Colonic mucosa (tissue), 4 donors: ENCODE measurements around the gene MRPS9. TPM values are rescaled to one million over a fixed set of nuclear protein-coding genes. Genes with fewer than 3 reads are reported as not detected.

Source experiments
- DNase-seq: peaks from one replicate; pipeline ENCODE4 v3.0.0-alpha.2; 2020
- H3K27ac ChIP-seq: fragments of 200-600 bp; one replicate; pipeline ENCODE4 v1.8.0; 2021
- H3K27me3 ChIP-seq: fragments of 200-600 bp; one replicate; pipeline ENCODE4 v1.8.0; 2021
- H3K36me3 ChIP-seq: fragments of 200-600 bp; one replicate; pipeline ENCODE4 v1.8.0; 2021
- H3K4me1 ChIP-seq: fragments of 200-600 bp; one replicate; pipeline ENCODE4 v1.8.0; 2021; ENCODE audit warnings: mild to moderate bottlenecking
- H3K4me3 ChIP-seq: fragments of 200-600 bp; one replicate; pipeline ENCODE4 v1.8.0; 2021
- H3K9ac ChIP-seq, 2 donors: one replicate each; pipeline ENCODE4 v1.7.0; 2013; ENCODE audit warnings: control low read depth in 2 of 2, low read depth in 2 of 2, low read length in 2 of 2
- H3K9me3 ChIP-seq: fragments of 200-600 bp; one replicate; pipeline ENCODE4 v1.8.0; 2021
- intact Hi-C: fragments of 100-400 bp; cut with DNase I; formaldehyde crosslinking; loops from one replicate; pipeline ENCODE4 v1.14.1; 2022
- total RNA-seq, 2 donors: library from RNA; stranded (reverse); fragmentation: NEBNext Ultra II Directional in 1 of 2; extraction: Animal tissue kit (Norgen Biotek cat#: 25700) in 1 of 2; gene quantifications; one replicate each; pipeline ENCODE4 v1.2.1, GENCODE V29; 2021
- TF ChIP-seq, protein P1 (sequence below): fragments of 200-600 bp; IDR thresholded peaks from one replicate; pipeline ENCODE4 v1.8.0; 2022; ENCODE audit warnings: antibody characterized with exemption, mild to moderate bottlenecking
- donor health status: healthy.
- donor health status: DM: no; HTN: no; CAD: no.
- donor health status: DM: no; HTN: no; CAD: no.

Gene MRPS9
- total RNA-seq, 2 donors from 2014 or later: 33.4 to 48.4 TPM

DNA sequence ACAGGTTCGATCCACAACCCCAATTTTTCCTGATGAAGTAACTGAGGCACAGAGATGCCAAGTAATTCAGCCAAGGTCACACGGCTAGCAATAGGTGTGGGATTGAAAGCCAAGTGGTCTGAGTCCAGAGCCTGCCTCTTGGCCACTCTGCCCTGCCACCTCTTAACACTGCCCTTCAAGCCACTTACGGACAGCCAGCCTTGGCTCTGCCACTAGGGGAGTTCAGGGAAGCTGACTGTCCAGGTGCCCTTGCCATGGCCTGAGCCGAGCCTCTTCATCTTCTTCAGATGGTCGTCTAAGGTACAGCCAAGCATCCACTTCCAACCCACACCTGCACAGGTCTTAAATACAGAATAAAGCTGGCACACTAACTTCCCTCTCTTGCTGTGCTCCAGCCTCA, 104.4 kb downstream of the MRPS9 start:
- no peak overlapping the region for H3K4me3 ChIP-seq
- H3K27me3 ChIP-seq: peaks cover 15% of the 10 kb centered on the region
- no peaks in the 10 kb centered on the region for H3K9me3 ChIP-seq
- no peak overlapping the region for H3K27ac ChIP-seq
- H3K36me3 ChIP-seq: no peaks in the 10 kb centered on the region
- intact Hi-C loops: no loop called here
- TF ChIP-seq, protein P1, sequence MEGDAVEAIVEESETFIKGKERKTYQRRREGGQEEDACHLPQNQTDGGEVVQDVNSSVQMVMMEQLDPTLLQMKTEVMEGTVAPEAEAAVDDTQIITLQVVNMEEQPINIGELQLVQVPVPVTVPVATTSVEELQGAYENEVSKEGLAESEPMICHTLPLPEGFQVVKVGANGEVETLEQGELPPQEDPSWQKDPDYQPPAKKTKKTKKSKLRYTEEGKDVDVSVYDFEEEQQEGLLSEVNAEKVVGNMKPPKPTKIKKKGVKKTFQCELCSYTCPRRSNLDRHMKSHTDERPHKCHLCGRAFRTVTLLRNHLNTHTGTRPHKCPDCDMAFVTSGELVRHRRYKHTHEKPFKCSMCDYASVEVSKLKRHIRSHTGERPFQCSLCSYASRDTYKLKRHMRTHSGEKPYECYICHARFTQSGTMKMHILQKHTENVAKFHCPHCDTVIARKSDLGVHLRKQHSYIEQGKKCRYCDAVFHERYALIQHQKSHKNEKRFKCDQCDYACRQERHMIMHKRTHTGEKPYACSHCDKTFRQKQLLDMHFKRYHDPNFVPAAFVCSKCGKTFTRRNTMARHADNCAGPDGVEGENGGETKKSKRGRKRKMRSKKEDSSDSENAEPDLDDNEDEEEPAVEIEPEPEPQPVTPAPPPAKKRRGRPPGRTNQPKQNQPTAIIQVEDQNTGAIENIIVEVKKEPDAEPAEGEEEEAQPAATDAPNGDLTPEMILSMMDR: no peak
- H3K9ac ChIP-seq: no peak overlapping the region
- DNase-seq: no peak
- H3K4me1 ChIP-seq: no peaks in the 10 kb centered on the region

DNA sequence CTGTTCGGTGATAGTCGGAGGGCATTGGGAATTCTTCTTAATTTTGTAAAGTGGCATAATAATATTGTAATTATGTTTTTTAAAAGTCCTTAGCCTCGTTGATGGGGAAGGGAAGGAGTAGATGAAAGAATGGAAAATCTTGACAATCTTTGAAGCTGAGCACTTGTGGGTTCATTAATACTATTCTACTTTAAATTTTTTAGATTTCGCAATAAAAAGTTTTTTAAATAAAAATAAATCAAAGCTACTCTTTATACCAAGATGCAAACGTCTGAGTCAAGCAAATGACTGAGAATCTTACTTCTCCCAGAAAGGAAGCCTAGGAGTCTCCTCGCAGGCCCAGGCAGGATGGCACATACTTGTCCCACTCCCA, 105.2 kb downstream of the MRPS9 start:
- intact Hi-C loops: no loop called here
- H3K36me3 ChIP-seq: no peaks in the 10 kb centered on the region
- H3K4me3 ChIP-seq: no peak overlapping the region
- no peak overlapping the region for H3K27ac ChIP-seq
- DNase-seq: no peak
- TF ChIP-seq, protein P1: no peak
- no peaks in the 10 kb centered on the region for H3K4me1 ChIP-seq
- no peaks in the 10 kb centered on the region for H3K9me3 ChIP-seq
- no peak overlapping the region for H3K9ac ChIP-seq
- peaks cover 15% of the 10 kb centered on the region for H3K27me3 ChIP-seq

DNA sequence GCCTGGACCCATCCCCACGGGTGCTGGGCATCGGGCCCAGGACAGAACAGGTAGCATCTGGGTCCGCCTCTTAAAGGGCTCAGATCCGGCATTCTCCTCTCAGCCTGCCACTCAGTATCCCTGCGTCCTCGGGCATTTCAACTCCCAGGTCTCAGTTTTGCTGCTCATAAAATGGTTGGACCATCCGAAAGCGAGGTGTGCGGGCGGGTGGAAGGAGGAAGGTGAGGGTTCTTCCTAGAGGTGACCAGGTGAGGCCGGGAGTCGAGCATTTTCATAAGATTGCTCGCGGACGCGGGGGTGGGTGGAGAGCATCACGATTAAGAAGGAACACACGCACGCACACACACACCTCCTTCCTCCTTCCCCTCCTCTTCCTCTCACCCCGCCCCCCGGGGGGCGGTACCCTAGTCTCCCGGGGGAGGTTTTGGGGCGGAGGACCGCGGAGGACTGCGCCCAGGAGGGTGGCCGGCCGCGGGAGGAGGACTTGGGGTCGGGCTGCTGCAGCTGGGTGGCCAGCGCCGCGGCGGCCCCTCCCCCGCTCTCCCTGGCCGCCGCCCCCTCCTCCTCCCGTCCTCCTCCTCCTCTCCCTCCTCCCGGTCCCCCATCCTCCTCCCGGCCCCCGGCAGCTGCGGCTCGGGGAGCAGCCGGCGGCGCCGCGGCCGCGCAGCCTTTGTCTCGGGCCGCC, 105.7 kb downstream of the MRPS9 start:
- intact Hi-C loops: no loop called here
- DNase-seq: peak; percentile 29
- H3K4me3 ChIP-seq: peak overlapping the region; percentile 28

DNA sequence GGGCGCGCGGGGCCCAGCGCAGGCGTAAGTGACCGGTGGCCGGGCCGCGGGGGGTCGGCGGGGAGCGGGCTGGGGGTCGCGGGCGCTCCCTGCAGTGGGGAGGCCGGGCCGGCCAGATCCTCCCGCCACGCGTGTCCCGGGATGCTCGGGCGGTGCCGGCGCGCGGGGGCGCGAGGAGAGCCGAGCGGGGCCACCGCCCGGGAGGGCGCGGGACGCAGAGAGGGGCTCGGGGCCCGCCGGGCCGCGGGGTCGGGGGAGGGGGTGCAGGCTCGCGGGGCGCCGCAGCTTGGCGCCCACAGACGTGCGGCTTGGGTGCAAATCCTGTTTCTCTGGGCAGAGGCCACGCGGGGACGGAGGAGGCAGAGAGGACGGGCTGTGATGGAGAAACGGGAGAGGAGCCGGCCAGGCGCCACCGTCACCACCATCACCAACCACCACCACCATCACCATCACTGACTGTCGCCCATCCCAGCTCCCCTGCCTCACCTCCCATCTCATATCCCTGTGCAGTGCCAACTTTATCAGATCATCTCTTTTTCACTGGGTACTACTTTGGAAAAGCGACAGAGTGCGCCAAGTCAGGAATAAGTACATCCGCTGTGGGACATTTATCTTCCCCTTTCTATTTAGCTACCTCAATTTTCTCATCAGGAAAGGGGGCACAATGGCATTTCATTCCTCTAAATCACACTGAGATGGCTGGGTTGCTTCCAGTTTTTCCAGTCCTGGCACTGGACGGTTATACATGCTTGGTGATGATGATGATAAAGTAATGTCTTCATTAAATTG, 106.5 kb downstream of the MRPS9 start:
- Histone ChIP-seq H3K27ac (no peak overlapping the region), H3K9me3 (no peaks in the 10 kb centered on the region), H3K9ac (no peak overlapping the region), H3K4me3 (no peak overlapping the region), H3K4me1 (no peaks in the 10 kb centered on the region), H3K27me3 (peaks cover 15% of the 10 kb centered on the region), H3K36me3 (no peaks in the 10 kb centered on the region)
- intact Hi-C loops: no loop called here
- no peak for DNase-seq
- TF ChIP-seq, protein P1: no peak

More for the DNA sequence above, 105.7 kb downstream of the MRPS9 start:
- H3K9ac ChIP-seq: no peak overlapping the region
- no peaks in the 10 kb centered on the region for H3K4me1 ChIP-seq
- H3K27me3 ChIP-seq: peaks cover 15% of the 10 kb centered on the region
- TF ChIP-seq, protein P1: no peak
- no peaks in the 10 kb centered on the region for H3K36me3 ChIP-seq
- H3K9me3 ChIP-seq: no peaks in the 10 kb centered on the region
- no peak overlapping the region for H3K27ac ChIP-seq

- intact Hi-C loops: no loop called here
- no peaks in the 10 kb centered on the region for H3K4me1 ChIP-seq
- no peaks in the 10 kb centered on the region for H3K36me3 ChIP-seq
- TF ChIP-seq, protein P1: no peak
- no peak for DNase-seq
- H3K4me3 ChIP-seq: no peak overlapping the region
- no peak overlapping the region for H3K27ac ChIP-seq
- H3K9ac ChIP-seq: no peak overlapping the region
- no peaks in the 10 kb centered on the region for H3K9me3 ChIP-seq
- peaks cover 15% of the 10 kb centered on the region for H3K27me3 ChIP-seq
Measured at GRCh38 chr2:105144941-105145300, 107.1 kb downstream of the MRPS9 start.
